Loucy (cell line): ENCODE data around the gene JOSD2.

Source experiments
- EZH2phosphoT487 ChIP-seq: fragments of 200-600 bp; IDR thresholded peaks from 2 replicates; pipeline ENCODE4 v1.6.1; 2018; ENCODE audit warnings: antibody characterized with exemption, mild to moderate bottlenecking, moderate library complexity, borderline replicate concordance
- TF ChIP-seq, protein P1 (sequence below): fragments of 200-600 bp; sonication (generic); conservative IDR thresholded peaks from 2 replicates; pipeline ENCODE4 v1.5.1; 2014; ENCODE audit warnings: mild to moderate bottlenecking, antibody characterized with exemption, low read length

DNA sequence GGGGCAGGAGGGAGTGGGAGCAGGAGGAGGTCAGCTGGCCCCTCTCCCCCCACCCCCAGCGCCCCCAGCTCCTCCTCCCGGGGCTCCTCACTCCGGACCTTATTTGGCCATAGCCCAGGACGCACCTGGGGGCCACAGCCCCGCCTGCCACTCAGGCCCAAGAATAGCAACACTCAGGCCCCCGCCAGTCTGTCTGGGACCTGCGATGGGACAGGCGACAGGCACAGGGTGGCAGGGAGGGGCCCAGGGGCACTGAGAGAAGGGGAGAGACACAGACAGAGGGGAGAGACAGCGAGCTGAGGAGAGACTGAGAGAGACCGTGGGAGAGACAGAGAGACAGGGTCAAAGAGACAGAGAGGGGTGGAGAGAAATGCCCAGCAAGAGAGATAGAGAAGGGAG, 10.2 kb downstream of the JOSD2 start:
- TF ChIP-seq, protein P1, sequence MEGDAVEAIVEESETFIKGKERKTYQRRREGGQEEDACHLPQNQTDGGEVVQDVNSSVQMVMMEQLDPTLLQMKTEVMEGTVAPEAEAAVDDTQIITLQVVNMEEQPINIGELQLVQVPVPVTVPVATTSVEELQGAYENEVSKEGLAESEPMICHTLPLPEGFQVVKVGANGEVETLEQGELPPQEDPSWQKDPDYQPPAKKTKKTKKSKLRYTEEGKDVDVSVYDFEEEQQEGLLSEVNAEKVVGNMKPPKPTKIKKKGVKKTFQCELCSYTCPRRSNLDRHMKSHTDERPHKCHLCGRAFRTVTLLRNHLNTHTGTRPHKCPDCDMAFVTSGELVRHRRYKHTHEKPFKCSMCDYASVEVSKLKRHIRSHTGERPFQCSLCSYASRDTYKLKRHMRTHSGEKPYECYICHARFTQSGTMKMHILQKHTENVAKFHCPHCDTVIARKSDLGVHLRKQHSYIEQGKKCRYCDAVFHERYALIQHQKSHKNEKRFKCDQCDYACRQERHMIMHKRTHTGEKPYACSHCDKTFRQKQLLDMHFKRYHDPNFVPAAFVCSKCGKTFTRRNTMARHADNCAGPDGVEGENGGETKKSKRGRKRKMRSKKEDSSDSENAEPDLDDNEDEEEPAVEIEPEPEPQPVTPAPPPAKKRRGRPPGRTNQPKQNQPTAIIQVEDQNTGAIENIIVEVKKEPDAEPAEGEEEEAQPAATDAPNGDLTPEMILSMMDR, result no peak
- TF ChIP-seq EZH2phosphoT487, result no peak
